CMK (cell line): ENCODE data around the gene AP1B1.
"Not testable (repeated sequence)": the region's sequence is repeated elsewhere in the genome, so short reads cannot be mapped to it uniquely, and the experiment has no call there.

ENCODE experiments used
- DNase-seq: peaks from one replicate; pipeline ENCODE4 v3.0.0-alpha.2; 2010; ENCODE audit warnings: low read depth

The AP1B1 gene

GRCh38 chr22:29387921-29388758, at the start of gene AP1B1:
TSS of gene AP1B1 (minus strand) at chr22:29388570. CDS start at chr22:29367243, 21,327 bp downstream.
- peak; percentile 76 for DNase-seq

- no peak for DNase-seq
Measured at GRCh38 chr22:29435236-29436136, 47.1 kb upstream of the AP1B1 start.

- no peak for DNase-seq
Measured at GRCh38 chr22:29434288-29434687, 45.9 kb upstream of the AP1B1 start.

GRCh38 chr22:29433856-29434255, 45.5 kb upstream of the AP1B1 start:
- DNase-seq = no peak

- no peak for DNase-seq
Measured at GRCh38 chr22:29431986-29432385, 43.6 kb upstream of the AP1B1 start.

GRCh38 chr22:29427176-29427760, 38.9 kb upstream of the AP1B1 start:
- no peak for DNase-seq

- DNase-seq = no peak
Measured at GRCh38 chr22:29426476-29426875, 38.1 kb upstream of the AP1B1 start.

- DNase-seq = not testable (repeated sequence)
Measured at GRCh38 chr22:29418704-29419103, 30.3 kb upstream of the AP1B1 start.

GRCh38 chr22:29414951-29415591, 26.7 kb upstream of the AP1B1 start:
- DNase-seq = not testable (repeated sequence)

GRCh38 chr22:29412772-29413171, 24.4 kb upstream of the AP1B1 start:
- DNase-seq = not testable (repeated sequence)

GRCh38 chr22:29411569-29412211, 23.3 kb upstream of the AP1B1 start:
- not testable (repeated sequence) for DNase-seq

- DNase-seq = no peak
Measured at GRCh38 chr22:29408940-29409339, 20.6 kb upstream of the AP1B1 start.

GRCh38 chr22:29401538-29401937, 13.2 kb upstream of the AP1B1 start:
- DNase-seq = not testable (repeated sequence)

- no peak for DNase-seq
Measured at GRCh38 chr22:29400576-29400975, 12.2 kb upstream of the AP1B1 start.

GRCh38 chr22:29397791-29398190, 9.4 kb upstream of the AP1B1 start:
- DNase-seq = no peak

GRCh38 chr22:29396126-29396525, 7.8 kb upstream of the AP1B1 start:
- DNase-seq = no peak

GRCh38 chr22:29394931-29395581, 6.7 kb upstream of the AP1B1 start:
- DNase-seq = peak; percentile 58

- no peak for DNase-seq
Measured at GRCh38 chr22:29393019-29393608, 4.7 kb upstream of the AP1B1 start.

GRCh38 chr22:29391546-29391945, 3.2 kb upstream of the AP1B1 start:
- DNase-seq = no peak

- DNase-seq = no peak
Measured at GRCh38 chr22:29390270-29390669, 1.9 kb upstream of the AP1B1 start.

- DNase-seq = no peak
Measured at GRCh38 chr22:29388759-29389090, 355 bp upstream of the AP1B1 start.
